Lower lobe of right lung (tissue), 2 donors: Measurements from ENCODE around the gene SEMA5B. TPM values are rescaled to one million over a fixed set of nuclear protein-coding genes. Genes with fewer than 3 reads are reported as not detected.
A peak's percentile ranks its signal among the peaks of the same experiment; 100 is the strongest.

Experiments
- ATAC-seq, 2 donors: fragments of 200-7000 bp; cut with Tn5 transposase; one replicate each; pipeline ENCODE4 v1.9.1; 2020 to 2022; ENCODE audit warnings: mild to moderate bottlenecking in 2 of 2, moderate library complexity in 2 of 2
- DNase-seq: peaks from one replicate; pipeline ENCODE4 v3.0.0-alpha.2; 2020
- H3K27ac ChIP-seq: fragments of 200-600 bp; one replicate; pipeline ENCODE4 v1.8.0; 2022
- H3K27me3 ChIP-seq: fragments of 200-600 bp; one replicate; pipeline ENCODE4 v1.8.0; 2022; ENCODE audit warnings: low read depth
- H3K36me3 ChIP-seq: fragments of 200-600 bp; one replicate; pipeline ENCODE4 v1.8.0; 2022; ENCODE audit warnings: mild to moderate bottlenecking
- H3K4me1 ChIP-seq: fragments of 200-600 bp; one replicate; pipeline ENCODE4 v1.8.0; 2022
- H3K4me3 ChIP-seq: fragments of 200-600 bp; one replicate; pipeline ENCODE4 v1.8.0; 2022; ENCODE audit warnings: mild to moderate bottlenecking
- H3K9me3 ChIP-seq: fragments of 200-600 bp; one replicate; pipeline ENCODE4 v1.8.0; 2022
- CTCF ChIP-seq: fragments of 200-600 bp; IDR thresholded peaks from one replicate; pipeline ENCODE4 v1.8.0; 2022; ENCODE audit warnings: antibody characterized with exemption, mild to moderate bottlenecking
- intact Hi-C: fragments of 100-400 bp; cut with DNase I; formaldehyde crosslinking; loops from one replicate; pipeline ENCODE4 v1.11.0; 2022
- total RNA-seq: library from RNA; stranded (reverse); fragmentation: NEBNext Ultra II Directional; extraction: Animal tissue kit (Norgen Biotek cat#: 25700); gene quantifications from one replicate; pipeline ENCODE4 v1.2.1, GENCODE V29; 2021
- donor health status: DM: no; HTN: yes; CAD: no; lungs with severe emphysema.

The SEMA5B gene
- total RNA-seq, 1 donor from 2014 or later, result 0.71 TPM

GRCh38 chr3:123047062-123047319, 19.4 kb upstream of the SEMA5B start:
- DNase-seq (no peak), ATAC-seq (no peak)
- Histone ChIP-seq H3K9me3 (no peaks in the 10 kb centered on the region), H3K4me3 (no peak overlapping the region), H3K4me1 (peaks cover 7% of the 10 kb centered on the region), H3K36me3 (no peaks in the 10 kb centered on the region), H3K27me3 (no peaks in the 10 kb centered on the region), H3K27ac (no peak overlapping the region)
- TF ChIP-seq CTCF, result no peak
- intact Hi-C loops, result no loop called here

- intact Hi-C loops, result no loop called here
- Histone ChIP-seq H3K4me3 (no peak overlapping the region), H3K27ac (no peak overlapping the region), H3K27me3 (no peaks in the 10 kb centered on the region), H3K9me3 (no peaks in the 10 kb centered on the region), H3K4me1 (peaks cover 7% of the 10 kb centered on the region), H3K36me3 (no peaks in the 10 kb centered on the region)
- ATAC-seq, result no peak
- no peak for TF ChIP-seq CTCF
- no peak for DNase-seq
These were observed 18.9 kb upstream of the SEMA5B start for GRCh38 chr3:123046262-123047061.

GRCh38 chr3:123044981-123045763, 17.6 kb upstream of the SEMA5B start:
- Histone ChIP-seq H3K9me3 (no peaks in the 10 kb centered on the region), H3K4me1 (peaks cover 7% of the 10 kb centered on the region), H3K27me3 (no peaks in the 10 kb centered on the region), H3K4me3 (no peak overlapping the region), H3K27ac (no peak overlapping the region), H3K36me3 (no peaks in the 10 kb centered on the region)
- DNase-seq, result no peak
- ATAC-seq, result no peak
- intact Hi-C loops, result no loop called here
- TF ChIP-seq CTCF, result no peak

- H3K27me3 ChIP-seq, result no peaks in the 10 kb centered on the region
- no peaks in the 10 kb centered on the region for H3K36me3 ChIP-seq
- H3K9me3 ChIP-seq, result no peaks in the 10 kb centered on the region
- TF ChIP-seq CTCF, result no peak
- peak; percentile 52 for DNase-seq
- H3K27ac ChIP-seq, result no peak overlapping the region
- no peak overlapping the region for H3K4me3 ChIP-seq
- intact Hi-C loops, result no loop called here
- peak; percentile 32 to 65 for ATAC-seq
- H3K4me1 ChIP-seq, result peaks cover 12% of the 10 kb centered on the region
These were observed 14.8 kb upstream of the SEMA5B start for GRCh38 chr3:123042413-123042812.

GRCh38 chr3:123039178-123039577, 11.6 kb upstream of the SEMA5B start:
- intact Hi-C loops, result no loop called here
- ATAC-seq, result no peak
- no peak for DNase-seq

More at GRCh38 chr3:123039178-123039577, 11.6 kb upstream of the SEMA5B start:
- no peak overlapping the region for H3K27ac ChIP-seq
- no peaks in the 10 kb centered on the region for H3K9me3 ChIP-seq
- peaks cover 21% of the 10 kb centered on the region for H3K4me1 ChIP-seq
- no peaks in the 10 kb centered on the region for H3K36me3 ChIP-seq
- no peaks in the 10 kb centered on the region for H3K27me3 ChIP-seq
- no peak for TF ChIP-seq CTCF
- no peak overlapping the region for H3K4me3 ChIP-seq
